HG02970 (cell line): ENCODE data around the gene SLCO4C1.
A peak's percentile ranks its signal among the peaks of the same experiment; 100 is the strongest.
"Not testable (repeated sequence)": the region's sequence is repeated elsewhere in the genome, so short reads cannot be mapped to it uniquely, and the experiment has no call there.

Source experiments
- ATAC-seq: cut with Tn5 transposase; IDR thresholded peaks from one replicate; pipeline ENCODE4 v1.9.1; 2021; ENCODE audit warnings: mild to moderate bottlenecking, moderate library complexity, moderate number of reproducible peaks; ENCODE audit not compliant: unreplicated experiment, low FRiP score

The SLCO4C1 gene

GRCh38 chr5:102296178-102296817 lies at the start of gene SLCO4C1:
TSS of gene SLCO4C1 (minus strand) at chr5:102296284. CDS start at chr5:102296262, 22 bp downstream.
- peak; percentile 99 for ATAC-seq

GRCh38 chr5:102341681-102342288 lies 45.7 kb upstream of the SLCO4C1 start:
- no peak for ATAC-seq

- no peak for ATAC-seq
Observed at GRCh38 chr5:102324714-102325113, 28.6 kb upstream of the SLCO4C1 start.

GRCh38 chr5:102318801-102319200 lies 22.7 kb upstream of the SLCO4C1 start:
- not testable (repeated sequence) for ATAC-seq

GRCh38 chr5:102314328-102314727 lies 18.2 kb upstream of the SLCO4C1 start:
- no peak for ATAC-seq

- ATAC-seq, result no peak
Observed at GRCh38 chr5:102313912-102314311, 17.8 kb upstream of the SLCO4C1 start.

- no peak for ATAC-seq
Observed at GRCh38 chr5:102312586-102313370, 16.7 kb upstream of the SLCO4C1 start.

- no peak for ATAC-seq
Observed at GRCh38 chr5:102309586-102309985, 13.5 kb upstream of the SLCO4C1 start.

GRCh38 chr5:102307232-102307631 lies 11.1 kb upstream of the SLCO4C1 start:
- no peak for ATAC-seq

- ATAC-seq, result no peak
Observed at GRCh38 chr5:102306121-102306520, 10.0 kb upstream of the SLCO4C1 start.

- peak; percentile 7 for ATAC-seq
Observed at GRCh38 chr5:102295534-102296177, 428 bp downstream of the SLCO4C1 start.

GRCh38 chr5:102294886-102295395 lies 1.1 kb downstream of the SLCO4C1 start:
- no peak for ATAC-seq

GRCh38 chr5:102290004-102290403 lies 6.1 kb downstream of the SLCO4C1 start:
- no peak for ATAC-seq

GRCh38 chr5:102289251-102289899 lies 6.7 kb downstream of the SLCO4C1 start:
- ATAC-seq, result no peak

GRCh38 chr5:102288630-102289029 lies 7.5 kb downstream of the SLCO4C1 start:
- ATAC-seq, result no peak

- no peak for ATAC-seq
Observed at GRCh38 chr5:102286476-102286875, 9.6 kb downstream of the SLCO4C1 start.

GRCh38 chr5:102283102-102283797 lies 12.8 kb downstream of the SLCO4C1 start:
- ATAC-seq, result no peak

- no peak for ATAC-seq
Observed at GRCh38 chr5:102279711-102280110, 16.4 kb downstream of the SLCO4C1 start.

- no peak for ATAC-seq
Observed at GRCh38 chr5:102278231-102278630, 17.9 kb downstream of the SLCO4C1 start.

- no peak for ATAC-seq
Observed at GRCh38 chr5:102277144-102277543, 18.9 kb downstream of the SLCO4C1 start.
